Smooth muscle cell (in vitro differentiated cells): ENCODE measurements around the gene ERGIC1. TPM values are rescaled to one million over a fixed set of nuclear protein-coding genes. Genes with fewer than 3 reads are reported as not detected.
A peak's percentile ranks its signal among the peaks of the same experiment; 100 is the strongest.

Experiments used
- DNase-seq: peaks from one replicate; lab custom pipeline; 2025; ENCODE audit not compliant: unreplicated experiment; lab: John Stamatoyannopoulos, UW
- H2AFZ ChIP-seq: fragments of 200-600 bp; sonication (generic); 2 replicates; pipeline ENCODE4 v1.6.0; 2016; ENCODE audit warnings: antibody characterized with exemption, low read depth, mild to moderate bottlenecking
- H3F3A ChIP-seq: fragments of 200-600 bp; sonication (generic); 2 replicates; pipeline ENCODE4 v1.6.0; 2017; ENCODE audit warnings: antibody characterized with exemption, low read depth
- H3K27ac ChIP-seq: fragments of 200-600 bp; sonication (generic); 2 replicates; pipeline ENCODE4 v1.5.1; 2016; ENCODE audit warnings: low read depth, mild to moderate bottlenecking
- H3K27me3 ChIP-seq: fragments of 200-600 bp; sonication (generic); 2 replicates; pipeline ENCODE4 v1.6.1; 2016; ENCODE audit warnings: low read depth, mild to moderate bottlenecking
- H3K36me3 ChIP-seq: fragments of 200-600 bp; sonication (generic); 2 replicates; pipeline ENCODE4 v1.5.1; 2016; ENCODE audit warnings: low read depth
- H3K4me1 ChIP-seq: fragments of 200-600 bp; sonication (generic); 2 replicates; pipeline ENCODE4 v1.5.1; 2016; ENCODE audit warnings: low read depth
- H3K4me2 ChIP-seq: fragments of 200-600 bp; sonication (generic); 2 replicates; pipeline ENCODE4 v1.6.0; 2016; ENCODE audit warnings: mild to moderate bottlenecking
- H3K4me3 ChIP-seq: fragments of 200-600 bp; sonication (generic); 2 replicates; pipeline ENCODE4 v1.5.1; 2016; ENCODE audit warnings: mild to moderate bottlenecking
- H3K79me2 ChIP-seq: fragments of 200-600 bp; sonication (generic); 2 replicates; pipeline ENCODE4 v1.6.0; 2016; ENCODE audit warnings: low read depth, mild to moderate bottlenecking
- H3K9ac ChIP-seq: fragments of 200-600 bp; sonication (generic); 2 replicates; pipeline ENCODE4 v1.6.0; 2016; ENCODE audit warnings: low read depth
- H3K9me3 ChIP-seq: fragments of 200-600 bp; sonication (generic); replicated peaks from 2 replicates; pipeline ENCODE4 v1.5.1; 2016; ENCODE audit warnings: low read depth
- H4K20me1 ChIP-seq: fragments of 200-600 bp; sonication (generic); 2 replicates; pipeline ENCODE4 v1.6.0; 2016; ENCODE audit warnings: low read depth
- WGBS: methylation state at CpG from one replicate; pipeline ENCODE4 v1.1.7; 2016; ENCODE audit warnings: low lambda C conversion rate; 5-methylcytosine and 5-hydroxymethylcytosine counted together
- polyA plus RNA-seq: library from polyadenylated mRNA; unstranded; fragments of >200 nt; fragmentation: Nextera tagmentation; extraction: Ambion mirVana; gene quantifications from 2 replicates; pipeline ENCODE4 v1.2.1, GENCODE V29; 2016
- total RNA-seq: library from RNA; depleted of rRNA; stranded (reverse); fragments of >200 nt; gene quantifications from 2 replicates; pipeline ENCODE4 v1.2.3, GENCODE V29; 2014
- TF ChIP-seq, protein P1 (sequence below): fragments of 200-600 bp; sonication (generic); IDR thresholded peaks from 2 replicates; pipeline ENCODE4 v1.5.1; 2017; ENCODE audit warnings: borderline replicate concordance, mild to moderate bottlenecking, antibody characterized with exemption; ENCODE audit not compliant: insufficient read depth, poor library complexity, severe bottlenecking

The ERGIC1 gene
- total and polyA plus RNA-seq, 2 experiments from 2014 or later: 38.2 to 140 TPM

GRCh38 chr5:172868924-172869591 lies 35.0 kb downstream of the ERGIC1 start:
- Histone ChIP-seq H2AFZ (no peak overlapping the region), H3K9ac (peak overlapping the region; percentile 17), H3K9me3 (no peaks in the 10 kb centered on the region), H3F3A (peaks cover 5% of the 10 kb centered on the region), H3K27ac (peak overlapping the region; percentile 81), H3K4me2 (peak overlapping the region; percentile 26), H3K4me3 (no peak overlapping the region), H3K27me3 (no peaks in the 10 kb centered on the region), H4K20me1 (peaks cover 20% of the 10 kb centered on the region), H3K4me1 (peaks cover 13% of the 10 kb centered on the region), H3K36me3 (no peaks in the 10 kb centered on the region), H3K79me2 (peaks cover 13% of the 10 kb centered on the region)
- TF ChIP-seq, protein P1, sequence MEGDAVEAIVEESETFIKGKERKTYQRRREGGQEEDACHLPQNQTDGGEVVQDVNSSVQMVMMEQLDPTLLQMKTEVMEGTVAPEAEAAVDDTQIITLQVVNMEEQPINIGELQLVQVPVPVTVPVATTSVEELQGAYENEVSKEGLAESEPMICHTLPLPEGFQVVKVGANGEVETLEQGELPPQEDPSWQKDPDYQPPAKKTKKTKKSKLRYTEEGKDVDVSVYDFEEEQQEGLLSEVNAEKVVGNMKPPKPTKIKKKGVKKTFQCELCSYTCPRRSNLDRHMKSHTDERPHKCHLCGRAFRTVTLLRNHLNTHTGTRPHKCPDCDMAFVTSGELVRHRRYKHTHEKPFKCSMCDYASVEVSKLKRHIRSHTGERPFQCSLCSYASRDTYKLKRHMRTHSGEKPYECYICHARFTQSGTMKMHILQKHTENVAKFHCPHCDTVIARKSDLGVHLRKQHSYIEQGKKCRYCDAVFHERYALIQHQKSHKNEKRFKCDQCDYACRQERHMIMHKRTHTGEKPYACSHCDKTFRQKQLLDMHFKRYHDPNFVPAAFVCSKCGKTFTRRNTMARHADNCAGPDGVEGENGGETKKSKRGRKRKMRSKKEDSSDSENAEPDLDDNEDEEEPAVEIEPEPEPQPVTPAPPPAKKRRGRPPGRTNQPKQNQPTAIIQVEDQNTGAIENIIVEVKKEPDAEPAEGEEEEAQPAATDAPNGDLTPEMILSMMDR: peak; percentile 14
- DNase-seq: no peak
- 56% methylated on average over 10 of the region's 10 CpGs for WGBS

DNA sequence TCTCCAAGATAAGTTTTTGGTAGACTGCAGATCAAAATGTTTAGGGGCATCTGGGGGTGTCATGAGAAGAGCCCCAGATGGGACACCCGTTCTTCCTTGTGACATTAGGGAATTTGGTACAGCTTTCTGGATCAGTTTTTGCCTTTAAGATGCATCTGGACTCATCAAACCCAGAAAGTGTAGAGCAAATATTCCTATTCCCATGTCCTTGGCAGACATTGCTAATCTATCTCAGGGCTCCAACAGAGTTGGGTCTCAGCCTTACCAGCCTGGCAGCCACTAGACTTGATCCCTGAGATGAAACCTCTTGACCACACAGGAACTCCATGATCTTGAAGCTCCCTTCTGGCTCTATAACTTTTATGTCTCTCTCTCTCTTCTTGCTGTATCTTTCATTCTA lies 35.6 kb downstream of the ERGIC1 start:
- WGBS: 89% methylated on average over 1 of the region's 1 CpG
- peaks cover 13% of the 10 kb centered on the region for H3K4me1 ChIP-seq
- TF ChIP-seq, protein P1: no peak

DNA sequence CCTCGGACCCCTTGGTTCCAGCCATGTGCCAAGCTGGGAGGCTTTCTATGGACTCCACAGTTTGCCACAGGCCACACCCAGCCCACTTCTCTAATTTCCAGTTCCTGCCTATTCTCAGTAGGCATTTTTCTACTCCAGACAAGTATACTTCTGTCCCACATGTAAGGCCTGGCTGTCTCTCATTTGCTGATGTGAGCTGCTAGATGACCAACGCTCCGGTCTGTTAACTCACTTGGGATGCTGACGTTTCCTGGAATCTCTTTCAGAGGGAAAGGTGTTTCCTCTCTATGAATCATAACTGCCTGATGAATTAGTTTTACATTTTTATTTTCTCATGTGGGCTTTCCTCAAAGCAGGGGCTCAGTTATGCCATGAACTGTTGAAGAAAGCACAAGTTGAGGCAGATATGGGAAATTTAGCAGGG lies 36.3 kb downstream of the ERGIC1 start:
- DNase-seq: no peak
- Histone ChIP-seq H3K79me2 (peaks cover 21% of the 10 kb centered on the region), H3K4me2 (no peak overlapping the region)

More for the DNA sequence above, 35.6 kb downstream of the ERGIC1 start:
- peaks cover 16% of the 10 kb centered on the region for H3K79me2 ChIP-seq
- no peaks in the 10 kb centered on the region for H3K27me3 ChIP-seq
- H3K9me3 ChIP-seq: no peaks in the 10 kb centered on the region
- H2AFZ ChIP-seq: no peak overlapping the region
- DNase-seq: no peak
- peak overlapping the region; percentile 18 for H3K4me2 ChIP-seq
- no peak overlapping the region for H3K9ac ChIP-seq
- H3F3A ChIP-seq: peaks cover 5% of the 10 kb centered on the region
- H3K27ac ChIP-seq: peak overlapping the region; percentile 81
- H3K36me3 ChIP-seq: no peaks in the 10 kb centered on the region
- H3K4me3 ChIP-seq: no peak overlapping the region
- peaks cover 20% of the 10 kb centered on the region for H4K20me1 ChIP-seq

More for the DNA sequence above, 36.3 kb downstream of the ERGIC1 start:
- Histone ChIP-seq H3K4me3 (no peak overlapping the region), H3K9me3 (no peaks in the 10 kb centered on the region), H3K9ac (peak overlapping the region; percentile 15), H4K20me1 (peaks cover 20% of the 10 kb centered on the region), H3K27me3 (no peaks in the 10 kb centered on the region), H3K27ac (peak overlapping the region; percentile 81), H3F3A (peaks cover 5% of the 10 kb centered on the region), H2AFZ (no peak overlapping the region), H3K4me1 (peaks cover 13% of the 10 kb centered on the region), H3K36me3 (no peaks in the 10 kb centered on the region)
- TF ChIP-seq, protein P1: no peak
- 49% methylated on average over 4 of the region's 4 CpGs for WGBS
